GM20000 (cell line): ENCODE measurements around the gene NKAIN1.

Experiments used
- DNase-seq: peaks from one replicate; pipeline ENCODE4 v3.0.0; 2012; ENCODE audit warnings: low spot score
- CTCF ChIP-seq: IDR thresholded peaks from 2 replicates; pipeline ENCODE4 v1.5.1; 2012; ENCODE audit warnings: mild to moderate bottlenecking, control low read depth; ENCODE audit errors: extremely low read depth, missing control alignments

The NKAIN1 gene

GRCh38 chr1:31231802-31232201, 7.9 kb downstream of the NKAIN1 start:
- no peak for TF ChIP-seq CTCF
- no peak for DNase-seq

DNA sequence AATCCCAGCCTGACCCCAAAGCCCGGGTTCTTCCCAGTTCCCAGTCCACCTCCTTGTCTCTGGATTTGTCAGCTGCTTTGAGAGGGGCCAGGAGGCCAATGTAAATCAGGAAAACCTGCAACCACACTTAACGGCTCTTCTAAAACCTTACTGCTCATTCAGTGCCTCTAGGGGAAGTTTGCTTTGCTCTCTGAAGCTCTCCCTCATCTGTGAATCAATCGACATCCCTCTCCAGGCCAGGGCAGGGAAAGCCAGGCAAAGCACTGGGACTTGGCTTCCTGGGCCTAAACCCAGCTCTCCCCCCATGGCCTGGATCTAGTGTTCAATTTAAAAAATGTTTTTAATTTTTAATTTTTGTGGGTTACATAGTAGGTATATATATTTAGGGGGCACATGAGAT, 9.3 kb downstream of the NKAIN1 start:
- DNase-seq = no peak

DNA sequence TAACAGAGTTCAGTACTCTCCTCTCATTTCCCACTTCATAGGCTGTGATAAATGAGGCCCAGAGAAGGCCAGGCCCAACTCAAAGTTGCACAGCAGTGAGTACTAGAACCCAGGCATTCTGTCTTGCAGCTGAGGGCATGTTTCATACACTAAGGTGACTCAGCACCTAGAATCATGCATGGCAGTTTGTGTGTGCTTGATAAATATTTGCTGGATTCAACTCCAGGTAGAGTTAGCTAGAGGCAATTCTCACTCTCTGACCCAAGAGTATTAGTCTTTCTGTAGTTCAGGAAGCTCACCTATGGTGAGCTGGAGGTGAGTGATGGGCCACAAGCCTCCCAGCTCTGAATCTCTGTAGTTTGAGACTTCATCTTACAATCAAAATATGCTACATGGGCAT, 10.7 kb downstream of the NKAIN1 start:
- no peak for DNase-seq
- TF ChIP-seq CTCF = no peak

More for the DNA sequence above, 9.3 kb downstream of the NKAIN1 start:
- TF ChIP-seq CTCF = no peak

DNA sequence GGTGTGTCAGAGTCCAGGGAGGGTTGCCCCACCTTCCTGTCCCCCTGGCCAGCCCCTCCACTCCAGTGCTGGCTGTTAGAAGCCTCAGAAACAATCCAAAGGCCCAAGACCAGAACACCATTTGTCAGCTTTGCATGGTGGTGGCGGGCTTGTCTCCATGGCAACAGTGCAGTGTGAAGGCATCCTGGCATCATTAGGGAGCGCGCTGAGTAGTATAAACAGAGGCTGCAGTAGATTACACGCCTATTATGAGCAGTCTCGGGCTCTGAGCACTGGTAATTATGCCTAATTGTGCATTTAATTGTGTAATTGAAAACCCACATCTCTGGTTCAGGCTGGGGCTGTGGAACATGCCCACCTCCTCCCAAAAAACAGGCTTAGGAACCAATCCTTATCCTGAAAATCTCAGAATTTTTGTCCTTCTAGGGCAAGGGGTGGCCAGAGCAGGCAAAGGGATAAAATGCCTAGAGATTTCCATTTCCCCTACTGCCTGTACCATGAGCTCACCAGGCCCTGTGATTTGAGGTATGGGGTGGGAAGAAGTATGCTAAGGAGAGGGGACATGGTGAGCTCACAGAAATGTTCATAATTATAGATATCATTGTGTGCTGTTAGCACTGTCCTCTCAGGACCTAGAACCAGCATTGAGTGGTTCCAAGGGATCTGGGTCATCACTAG, 11.7 kb downstream of the NKAIN1 start:
- no peak for DNase-seq

DNA sequence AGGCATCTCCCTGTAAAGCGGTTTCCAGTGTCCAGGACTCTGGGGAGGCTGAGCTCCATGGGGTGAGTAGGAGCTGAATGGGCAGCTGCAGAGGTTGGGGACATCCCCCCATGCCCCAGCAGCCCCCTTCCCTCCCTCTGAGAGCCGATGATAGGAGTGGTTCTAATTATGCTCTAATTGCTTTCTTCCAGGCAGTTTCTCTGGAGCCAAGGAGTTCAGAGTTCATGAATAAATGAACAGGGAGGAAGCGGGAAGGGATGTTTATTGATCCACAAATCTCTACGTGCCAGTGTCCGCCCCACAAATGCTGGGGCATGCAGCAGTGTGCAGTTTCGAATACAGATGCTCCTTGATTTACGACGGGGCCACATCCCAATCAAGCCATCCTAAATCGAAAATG, 15.6 kb downstream of the NKAIN1 start:
- TF ChIP-seq CTCF = no peak
- DNase-seq = no peak

More for the DNA sequence above, 11.7 kb downstream of the NKAIN1 start:
- TF ChIP-seq CTCF = no peak

GRCh38 chr1:31222176-31222575, 17.5 kb downstream of the NKAIN1 start:
- TF ChIP-seq CTCF = no peak
- no peak for DNase-seq

DNA sequence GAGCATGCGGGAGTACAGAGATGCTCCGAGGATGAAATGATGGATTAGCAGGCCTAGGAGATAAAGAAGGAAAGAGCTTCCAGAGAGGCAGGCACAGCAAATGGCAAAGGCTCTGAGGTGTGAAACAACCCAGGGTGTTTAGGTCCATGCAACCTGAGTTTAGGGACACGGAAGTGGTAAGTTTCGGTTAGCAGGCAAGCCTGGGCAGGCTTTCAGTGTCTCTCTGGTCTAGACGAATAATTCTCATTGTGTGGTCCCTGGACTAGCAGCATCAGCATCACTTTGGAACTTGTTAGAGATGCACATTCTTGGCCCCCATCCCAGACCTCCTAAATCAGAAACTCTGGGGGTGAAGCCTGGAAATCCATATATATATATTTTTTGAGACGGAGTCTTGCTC, 18.6 kb downstream of the NKAIN1 start:
- no peak for DNase-seq
- TF ChIP-seq CTCF = no peak
